Measurements from ENCODE around the gene MTA2.

Gene MTA2

DNA sequence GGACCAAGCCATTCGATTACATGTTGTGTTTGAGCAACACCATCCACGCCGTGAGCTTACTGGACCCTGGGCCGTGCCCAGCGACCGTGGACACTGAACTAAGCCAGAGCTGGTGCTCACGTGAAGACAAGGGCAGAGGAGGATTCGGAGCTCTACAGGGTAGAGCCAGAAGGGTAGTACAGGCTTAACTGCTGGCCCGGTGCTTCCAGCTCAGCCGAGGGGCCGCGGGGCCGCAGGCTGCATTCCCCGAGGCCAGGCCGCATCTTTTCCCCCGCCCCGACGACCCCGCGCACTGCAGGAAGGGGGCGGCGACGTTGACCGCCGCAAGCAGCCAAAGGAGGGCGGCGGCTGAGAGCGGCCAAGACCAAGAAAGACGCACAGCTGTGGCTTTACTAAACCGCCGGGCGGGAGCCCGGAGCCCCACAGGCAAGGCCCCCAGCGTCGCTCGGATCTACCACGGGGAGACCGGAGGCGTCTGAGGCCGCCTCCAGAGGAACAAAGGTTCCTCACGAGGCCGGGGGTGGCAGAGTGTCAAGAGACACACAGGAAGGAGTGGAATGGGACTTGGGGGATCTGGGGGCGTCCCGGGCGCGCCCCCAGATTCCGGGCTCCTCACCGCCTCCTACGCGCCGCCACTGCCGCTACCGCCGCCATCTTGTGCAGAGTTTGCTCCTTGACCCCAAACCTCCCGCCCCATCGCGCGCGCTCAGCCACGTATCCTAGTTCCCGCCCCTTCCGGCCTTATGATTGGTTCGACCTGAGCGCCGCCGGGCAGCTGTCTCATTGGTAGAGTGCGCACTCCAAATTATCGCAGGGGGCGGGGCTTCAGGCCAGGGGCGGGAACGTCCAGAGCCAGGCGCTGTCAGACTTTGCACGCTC is 44.5 kb upstream of the MTA2 start, which contains the start of gene GANAB (continued):
- 0 out of 2 replicates have a peak, but pooled peaks have one; percentile 27 for TF ChIP-seq KLF7 (tag by site-specific recombination; IDR thresholded peaks at IDR 0.05; ENCODE audit: borderline replicate concordance)
- no peak for TF ChIP-seq ZNF544 (tag by site-specific recombination; IDR thresholded peaks at IDR 0.05)
- TF ChIP-seq ZNF610 (tag by site-specific recombination; IDR thresholded peaks at IDR 0.05; ENCODE audit: borderline replicate concordance), result peak; percentile 66; the same call in 1 of the 2 replicates
- TF ChIP-seq KLF10 (tag by site-specific recombination; IDR thresholded peaks at IDR 0.05), result 0 out of 2 replicates have a peak, but pooled peaks have one; percentile 14
- peak; percentile 44; the same call in 1 of the 2 replicates for TF ChIP-seq SP7 (tag by site-specific recombination; IDR thresholded peaks at IDR 0.05)
- TF ChIP-seq GFI1B (tag by site-specific recombination; IDR thresholded peaks at IDR 0.05), result no peak
- TF ChIP-seq, protein P1, sequence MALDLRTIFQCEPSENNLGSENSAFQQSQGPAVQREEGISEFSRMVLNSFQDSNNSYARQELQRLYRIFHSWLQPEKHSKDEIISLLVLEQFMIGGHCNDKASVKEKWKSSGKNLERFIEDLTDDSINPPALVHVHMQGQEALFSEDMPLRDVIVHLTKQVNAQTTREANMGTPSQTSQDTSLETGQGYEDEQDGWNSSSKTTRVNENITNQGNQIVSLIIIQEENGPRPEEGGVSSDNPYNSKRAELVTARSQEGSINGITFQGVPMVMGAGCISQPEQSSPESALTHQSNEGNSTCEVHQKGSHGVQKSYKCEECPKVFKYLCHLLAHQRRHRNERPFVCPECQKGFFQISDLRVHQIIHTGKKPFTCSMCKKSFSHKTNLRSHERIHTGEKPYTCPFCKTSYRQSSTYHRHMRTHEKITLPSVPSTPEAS (tag by site-specific recombination; IDR thresholded peaks at IDR 0.05), result no peak
- peak; percentile 38; the same call in 1 of the 2 replicates for TF ChIP-seq ZXDB (tag by site-specific recombination; IDR thresholded peaks at IDR 0.05)
- TF ChIP-seq ZNF785 (tag by site-specific recombination; IDR thresholded peaks at IDR 0.05), result no peak
- TF ChIP-seq, protein P2, sequence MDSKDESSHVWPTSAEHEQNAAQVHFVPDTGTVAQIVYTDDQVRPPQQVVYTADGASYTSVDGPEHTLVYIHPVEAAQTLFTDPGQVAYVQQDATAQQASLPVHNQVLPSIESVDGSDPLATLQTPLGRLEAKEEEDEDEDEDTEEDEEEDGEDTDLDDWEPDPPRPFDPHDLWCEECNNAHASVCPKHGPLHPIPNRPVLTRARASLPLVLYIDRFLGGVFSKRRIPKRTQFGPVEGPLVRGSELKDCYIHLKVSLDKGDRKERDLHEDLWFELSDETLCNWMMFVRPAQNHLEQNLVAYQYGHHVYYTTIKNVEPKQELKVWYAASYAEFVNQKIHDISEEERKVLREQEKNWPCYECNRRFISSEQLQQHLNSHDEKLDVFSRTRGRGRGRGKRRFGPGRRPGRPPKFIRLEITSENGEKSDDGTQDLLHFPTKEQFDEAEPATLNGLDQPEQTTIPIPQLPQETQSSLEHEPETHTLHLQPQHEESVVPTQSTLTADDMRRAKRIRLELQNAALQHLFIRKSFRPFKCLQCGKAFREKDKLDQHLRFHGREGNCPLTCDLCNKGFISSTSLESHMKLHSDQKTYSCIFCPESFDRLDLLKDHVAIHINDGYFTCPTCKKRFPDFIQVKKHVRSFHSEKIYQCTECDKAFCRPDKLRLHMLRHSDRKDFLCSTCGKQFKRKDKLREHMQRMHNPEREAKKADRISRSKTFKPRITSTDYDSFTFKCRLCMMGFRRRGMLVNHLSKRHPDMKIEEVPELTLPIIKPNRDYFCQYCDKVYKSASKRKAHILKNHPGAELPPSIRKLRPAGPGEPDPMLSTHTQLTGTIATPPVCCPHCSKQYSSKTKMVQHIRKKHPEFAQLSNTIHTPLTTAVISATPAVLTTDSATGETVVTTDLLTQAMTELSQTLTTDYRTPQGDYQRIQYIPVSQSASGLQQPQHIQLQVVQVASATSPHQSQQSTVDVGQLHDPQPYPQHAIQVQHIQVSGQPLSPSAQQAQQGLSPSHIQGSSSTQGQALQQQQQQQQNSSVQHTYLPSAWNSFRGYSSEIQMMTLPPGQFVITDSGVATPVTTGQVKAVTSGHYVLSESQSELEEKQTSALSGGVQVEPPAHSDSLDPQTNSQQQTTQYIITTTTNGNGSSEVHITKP (tag by site-specific recombination; IDR thresholded peaks at IDR 0.05), result 0 out of 2 replicates have a peak, but pooled peaks have one; percentile 10
- TF ChIP-seq, protein P3, sequence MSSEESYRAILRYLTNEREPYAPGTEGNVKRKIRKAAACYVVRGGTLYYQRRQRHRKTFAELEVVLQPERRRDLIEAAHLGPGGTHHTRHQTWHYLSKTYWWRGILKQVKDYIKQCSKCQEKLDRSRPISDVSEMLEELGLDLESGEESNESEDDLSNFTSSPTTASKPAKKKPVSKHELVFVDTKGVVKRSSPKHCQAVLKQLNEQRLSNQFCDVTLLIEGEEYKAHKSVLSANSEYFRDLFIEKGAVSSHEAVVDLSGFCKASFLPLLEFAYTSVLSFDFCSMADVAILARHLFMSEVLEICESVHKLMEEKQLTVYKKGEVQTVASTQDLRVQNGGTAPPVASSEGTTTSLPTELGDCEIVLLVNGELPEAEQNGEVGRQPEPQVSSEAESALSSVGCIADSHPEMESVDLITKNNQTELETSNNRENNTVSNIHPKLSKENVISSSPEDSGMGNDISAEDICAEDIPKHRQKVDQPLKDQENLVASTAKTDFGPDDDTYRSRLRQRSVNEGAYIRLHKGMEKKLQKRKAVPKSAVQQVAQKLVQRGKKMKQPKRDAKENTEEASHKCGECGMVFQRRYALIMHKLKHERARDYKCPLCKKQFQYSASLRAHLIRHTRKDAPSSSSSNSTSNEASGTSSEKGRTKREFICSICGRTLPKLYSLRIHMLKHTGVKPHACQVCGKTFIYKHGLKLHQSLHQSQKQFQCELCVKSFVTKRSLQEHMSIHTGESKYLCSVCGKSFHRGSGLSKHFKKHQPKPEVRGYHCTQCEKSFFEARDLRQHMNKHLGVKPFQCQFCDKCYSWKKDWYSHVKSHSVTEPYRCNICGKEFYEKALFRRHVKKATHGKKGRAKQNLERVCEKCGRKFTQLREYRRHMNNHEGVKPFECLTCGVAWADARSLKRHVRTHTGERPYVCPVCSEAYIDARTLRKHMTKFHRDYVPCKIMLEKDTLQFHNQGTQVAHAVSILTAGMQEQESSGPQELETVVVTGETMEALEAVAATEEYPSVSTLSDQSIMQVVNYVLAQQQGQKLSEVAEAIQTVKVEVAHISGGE (tag by site-specific recombination; conservative IDR thresholded peaks at IDR 0.05; ENCODE audit: low read depth), result peak; percentile 30; the same call in 1 of the 2 replicates
- TF ChIP-seq ZNF529 (tag by site-specific recombination; IDR thresholded peaks at IDR 0.05; ENCODE audit: insufficient replicate concordance), result no peak
- TF ChIP-seq ZNF23 (tag by site-specific recombination; IDR thresholded peaks at IDR 0.05; ENCODE audit: borderline replicate concordance), result no peak
- TF ChIP-seq, protein P4, sequence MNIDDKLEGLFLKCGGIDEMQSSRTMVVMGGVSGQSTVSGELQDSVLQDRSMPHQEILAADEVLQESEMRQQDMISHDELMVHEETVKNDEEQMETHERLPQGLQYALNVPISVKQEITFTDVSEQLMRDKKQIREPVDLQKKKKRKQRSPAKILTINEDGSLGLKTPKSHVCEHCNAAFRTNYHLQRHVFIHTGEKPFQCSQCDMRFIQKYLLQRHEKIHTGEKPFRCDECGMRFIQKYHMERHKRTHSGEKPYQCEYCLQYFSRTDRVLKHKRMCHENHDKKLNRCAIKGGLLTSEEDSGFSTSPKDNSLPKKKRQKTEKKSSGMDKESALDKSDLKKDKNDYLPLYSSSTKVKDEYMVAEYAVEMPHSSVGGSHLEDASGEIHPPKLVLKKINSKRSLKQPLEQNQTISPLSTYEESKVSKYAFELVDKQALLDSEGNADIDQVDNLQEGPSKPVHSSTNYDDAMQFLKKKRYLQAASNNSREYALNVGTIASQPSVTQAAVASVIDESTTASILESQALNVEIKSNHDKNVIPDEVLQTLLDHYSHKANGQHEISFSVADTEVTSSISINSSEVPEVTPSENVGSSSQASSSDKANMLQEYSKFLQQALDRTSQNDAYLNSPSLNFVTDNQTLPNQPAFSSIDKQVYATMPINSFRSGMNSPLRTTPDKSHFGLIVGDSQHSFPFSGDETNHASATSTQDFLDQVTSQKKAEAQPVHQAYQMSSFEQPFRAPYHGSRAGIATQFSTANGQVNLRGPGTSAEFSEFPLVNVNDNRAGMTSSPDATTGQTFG (tag by site-specific recombination; IDR thresholded peaks at IDR 0.05; ENCODE audit: borderline replicate concordance), result no peak
- TF ChIP-seq, protein P5, sequence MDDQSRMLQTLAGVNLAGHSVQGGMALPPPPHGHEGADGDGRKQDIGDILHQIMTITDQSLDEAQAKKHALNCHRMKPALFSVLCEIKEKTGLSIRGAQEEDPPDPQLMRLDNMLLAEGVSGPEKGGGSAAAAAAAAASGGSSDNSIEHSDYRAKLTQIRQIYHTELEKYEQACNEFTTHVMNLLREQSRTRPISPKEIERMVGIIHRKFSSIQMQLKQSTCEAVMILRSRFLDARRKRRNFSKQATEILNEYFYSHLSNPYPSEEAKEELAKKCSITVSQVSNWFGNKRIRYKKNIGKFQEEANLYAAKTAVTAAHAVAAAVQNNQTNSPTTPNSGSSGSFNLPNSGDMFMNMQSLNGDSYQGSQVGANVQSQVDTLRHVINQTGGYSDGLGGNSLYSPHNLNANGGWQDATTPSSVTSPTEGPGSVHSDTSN (CRISPR knock-in tag; IDR thresholded peaks at IDR 0.05), result no peak
- TF ChIP-seq, protein P6, sequence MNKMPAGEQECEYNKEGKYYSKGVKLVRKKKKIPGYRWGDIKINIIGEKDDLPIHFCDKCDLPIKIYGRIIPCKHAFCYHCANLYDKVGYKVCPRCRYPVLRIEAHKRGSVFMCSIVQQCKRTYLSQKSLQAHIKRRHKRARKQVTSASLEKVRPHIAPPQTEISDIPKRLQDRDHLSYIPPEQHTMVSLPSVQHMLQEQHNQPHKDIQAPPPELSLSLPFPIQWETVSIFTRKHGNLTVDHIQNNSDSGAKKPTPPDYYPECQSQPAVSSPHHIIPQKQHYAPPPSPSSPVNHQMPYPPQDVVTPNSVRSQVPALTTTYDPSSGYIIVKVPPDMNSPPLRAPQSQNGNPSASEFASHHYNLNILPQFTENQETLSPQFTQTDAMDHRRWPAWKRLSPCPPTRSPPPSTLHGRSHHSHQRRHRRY (tag by site-specific recombination; IDR thresholded peaks at IDR 0.05), result 0 out of 2 replicates have a peak, but pooled peaks have one; percentile 52
- TF ChIP-seq KLF8 (tag by site-specific recombination; IDR thresholded peaks at IDR 0.05), result 0 out of 2 replicates have a peak, but pooled peaks have one; percentile 38
- TF ChIP-seq ZNF335 (tag by site-specific recombination; conservative IDR thresholded peaks at IDR 0.05), result peak; percentile 80
- no peak for TF ChIP-seq ZNF132 (tag by site-specific recombination; IDR thresholded peaks at IDR 0.05; ENCODE audit: borderline replicate concordance)
- TF ChIP-seq OVOL3 (tag by site-specific recombination; IDR thresholded peaks at IDR 0.05), result no peak
- TF ChIP-seq ZNF266 (tag by site-specific recombination; IDR thresholded peaks at IDR 0.05; ENCODE audit: low read depth), result no peak
- peak; percentile 59 for TF ChIP-seq GLIS1 (tag by site-specific recombination; IDR thresholded peaks at IDR 0.05)
- TF ChIP-seq YY1 (tag by site-specific recombination; IDR thresholded peaks at IDR 0.05), result peak; percentile 85
- TF ChIP-seq HOXD13 (CRISPR knock-in tag; IDR thresholded peaks at IDR 0.05; ENCODE audit: borderline replicate concordance), result no peak

Measured in HEK293 (cell line).